ENCODE measurements around the gene NCAPG2.

DNA sequence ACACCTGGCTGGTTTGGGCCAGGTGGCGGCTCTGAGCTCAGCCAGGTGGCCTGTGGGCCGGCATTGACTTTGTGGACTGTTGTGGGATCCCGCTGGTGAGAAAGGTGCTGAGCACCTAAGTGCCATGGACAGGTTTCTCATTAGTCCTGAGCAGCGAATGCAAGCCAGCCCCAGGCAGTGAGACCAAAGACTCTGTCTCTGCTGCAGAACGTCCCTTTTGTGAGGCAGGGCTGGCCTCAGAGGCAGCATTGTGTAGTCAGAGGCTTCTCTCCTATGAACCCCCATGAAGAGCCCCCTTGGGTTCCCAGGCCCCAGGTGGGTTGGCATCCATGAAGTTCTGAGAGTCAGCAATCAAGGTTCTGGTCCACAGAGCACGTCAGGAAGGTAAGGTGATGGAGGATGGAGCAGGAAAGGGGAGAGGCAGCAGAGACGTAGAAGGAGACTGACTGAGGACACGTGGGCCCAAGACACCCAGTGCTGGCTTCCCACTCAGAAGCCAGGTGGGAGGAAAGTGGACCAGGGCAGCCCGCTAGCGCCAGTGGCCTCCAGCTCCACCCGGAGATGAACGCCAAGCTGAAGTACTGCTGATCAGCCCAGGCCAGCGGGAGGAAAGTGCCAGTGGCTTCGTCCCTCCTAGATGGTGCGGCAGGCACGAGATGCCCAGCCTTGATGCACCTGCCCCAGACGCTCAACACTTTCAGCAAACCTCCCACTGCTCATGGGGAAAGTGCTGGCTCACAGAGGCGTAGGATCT, 97.8 kb downstream of the NCAPG2 start:
- TF ChIP-seq CTCF (conservative IDR thresholded peaks at IDR 0.05; ENCODE audit: low read length), result no peak
- no peak for TF ChIP-seq EZH2phosphoT487 (IDR thresholded peaks at IDR 0.05; ENCODE audit: borderline replicate concordance)

All from Loucy (cell line).